Activated naive CD4-positive, alpha-beta T cell treated with Interleukin-2 at 50 U/mL for 16 hours (primary cell): ENCODE measurements around the gene TSPAN1.

Source experiments
- DNase-seq: peaks from one replicate; pipeline ENCODE4 v3.0.0-alpha.2; 2020

The TSPAN1 gene

DNA sequence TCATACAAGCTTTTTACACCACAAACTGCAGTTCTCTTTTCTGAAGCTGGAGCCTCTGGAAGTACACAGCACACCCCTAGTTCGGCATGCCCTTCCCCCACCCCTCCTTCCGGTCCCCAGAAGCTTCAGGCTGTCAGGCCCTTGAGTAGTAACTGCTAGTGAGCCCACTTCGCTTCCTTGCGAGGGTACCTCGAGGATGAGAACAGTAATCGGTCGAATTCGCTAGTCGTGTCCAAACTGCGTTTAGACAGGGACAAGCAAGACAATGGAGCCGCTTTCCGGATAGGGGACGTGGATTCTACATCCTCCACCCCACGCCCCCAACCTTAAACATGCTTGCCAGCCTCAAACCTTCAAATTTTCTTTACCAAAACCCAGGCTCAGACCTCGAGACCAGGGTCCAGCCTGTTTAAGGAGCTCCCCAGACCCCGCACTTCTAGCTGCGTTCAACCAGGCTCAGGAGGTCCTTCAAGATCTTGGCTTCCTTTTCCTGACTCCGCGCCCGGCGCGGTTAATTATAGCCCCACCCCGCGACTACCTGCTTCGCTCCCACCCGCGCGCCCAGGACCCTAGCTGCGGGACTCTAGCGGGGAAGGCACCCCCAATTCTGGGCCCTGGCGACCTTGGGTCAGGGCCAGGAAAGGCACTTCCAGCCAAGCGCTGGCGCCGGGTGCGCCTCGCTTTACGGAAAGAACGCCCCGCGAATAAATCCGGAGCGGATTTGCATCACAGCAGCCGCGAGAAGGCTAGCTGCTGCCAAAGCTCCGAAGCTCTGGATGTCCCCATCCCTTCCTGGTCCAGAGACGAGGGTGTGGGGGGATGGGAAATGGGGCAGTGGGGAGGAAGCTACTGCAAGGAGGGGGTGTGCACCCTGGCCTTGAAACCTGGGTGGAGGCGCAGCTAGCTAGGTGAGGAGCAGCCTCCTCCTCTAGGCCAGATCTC, 8.1 kb upstream of the TSPAN1 start:
- DNase-seq: peak; percentile 41

GRCh38 chr1:46168477-46168876, 6.4 kb upstream of the TSPAN1 start:
- DNase-seq: no peak

- no peak for DNase-seq
These were observed 5.0 kb upstream of the TSPAN1 start for GRCh38 chr1:46169811-46170454.

GRCh38 chr1:46171351-46171750, 3.5 kb upstream of the TSPAN1 start:
- DNase-seq: no peak

- DNase-seq: no peak
These were observed 3.0 kb upstream of the TSPAN1 start for GRCh38 chr1:46171871-46172270.

GRCh38 chr1:46172321-46172720, 2.6 kb upstream of the TSPAN1 start:
- DNase-seq: no peak

GRCh38 chr1:46173361-46173856, 1.5 kb upstream of the TSPAN1 start:
- no peak for DNase-seq

DNA sequence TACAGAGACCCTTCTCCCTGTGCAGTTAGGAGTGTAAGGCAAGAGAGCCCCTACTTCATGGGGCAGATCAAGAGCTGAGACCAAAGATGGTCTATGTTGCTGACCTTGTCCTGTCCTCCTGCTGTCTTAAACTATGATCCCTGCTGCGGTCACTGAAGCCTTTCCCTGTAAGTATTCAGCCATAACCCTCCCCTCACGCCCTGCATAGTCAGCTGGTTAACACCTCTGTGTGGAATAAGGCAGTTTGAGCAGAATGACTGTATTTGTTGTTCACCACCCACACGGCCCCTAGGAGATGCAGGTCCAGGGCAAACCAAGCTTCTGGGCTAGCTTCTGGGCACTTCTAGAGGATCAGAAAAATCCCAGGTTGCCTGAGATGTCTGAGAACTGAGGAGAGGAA, 356 bp downstream of the TSPAN1 start:
- DNase-seq: no peak

GRCh38 chr1:46176211-46176865, 1.5 kb downstream of the TSPAN1 start, which contains the start of gene P3R3URF:
P3R3URF (minus strand) TSS chr1:46176488; CDS start chr1:46176471, 17 bp downstream.
- DNase-seq: no peak

- DNase-seq: peak; percentile 63
These were observed 4.5 kb downstream of the TSPAN1 start for GRCh38 chr1:46179138-46180081.

DNA sequence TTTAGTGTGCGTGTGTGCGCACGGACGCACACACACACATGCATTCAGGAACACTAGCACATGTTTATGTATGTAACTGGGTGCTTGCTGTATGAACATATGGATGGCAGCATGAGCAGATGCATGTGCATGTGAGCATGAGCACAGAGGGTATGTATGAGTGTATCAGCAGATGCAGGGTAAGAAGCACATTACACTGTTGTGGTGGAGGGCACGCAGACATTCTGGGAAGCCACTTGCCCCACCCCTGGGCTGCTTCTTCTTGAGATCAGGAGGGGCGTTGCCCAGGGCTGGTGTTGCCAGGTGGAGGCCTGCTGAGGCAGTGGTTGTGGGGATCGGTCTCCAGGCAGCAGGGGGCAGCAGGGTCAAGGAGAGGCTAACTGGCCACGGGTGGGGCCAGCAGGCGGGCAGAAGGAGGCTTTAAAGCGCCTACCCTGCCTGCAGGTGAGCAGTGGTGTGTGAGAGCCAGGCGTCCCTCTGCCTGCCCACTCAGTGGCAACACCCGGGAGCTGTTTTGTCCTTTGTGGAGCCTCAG, 5.3 kb downstream of the TSPAN1 start:
- no peak for DNase-seq

GRCh38 chr1:46181343-46182260, 6.7 kb downstream of the TSPAN1 start:
- no peak for DNase-seq

GRCh38 chr1:46183079-46183847, 8.4 kb downstream of the TSPAN1 start:
- DNase-seq: no peak

- no peak for DNase-seq
These were observed 9.2 kb downstream of the TSPAN1 start for GRCh38 chr1:46183926-46184557.

- DNase-seq: peak; percentile 75
These were observed 10.2 kb downstream of the TSPAN1 start for GRCh38 chr1:46184920-46185658.

- no peak for DNase-seq
These were observed 11.2 kb downstream of the TSPAN1 start for GRCh38 chr1:46186076-46186475.

GRCh38 chr1:46187106-46187869, 12.4 kb downstream of the TSPAN1 start:
- no peak for DNase-seq
